Skeletal muscle cell (primary cell): Measurements from ENCODE around the gene UBE4B.

Experiments
- DNase-seq: peaks from one replicate; pipeline ENCODE4 v3.0.0-alpha.2; 2010; ENCODE audit warnings: low read depth
- H3K4me3 ChIP-seq: 2 replicates; pipeline ENCODE4 v1.5.1; 2011; ENCODE audit warnings: low read depth, mild to moderate bottlenecking, control low read depth, low read length, moderate library complexity

The UBE4B gene

GRCh38 chr1:10225573-10225972 lies 192.8 kb downstream of the UBE4B start:
- DNase-seq = no peak
- no peak overlapping the region for H3K4me3 ChIP-seq

DNA sequence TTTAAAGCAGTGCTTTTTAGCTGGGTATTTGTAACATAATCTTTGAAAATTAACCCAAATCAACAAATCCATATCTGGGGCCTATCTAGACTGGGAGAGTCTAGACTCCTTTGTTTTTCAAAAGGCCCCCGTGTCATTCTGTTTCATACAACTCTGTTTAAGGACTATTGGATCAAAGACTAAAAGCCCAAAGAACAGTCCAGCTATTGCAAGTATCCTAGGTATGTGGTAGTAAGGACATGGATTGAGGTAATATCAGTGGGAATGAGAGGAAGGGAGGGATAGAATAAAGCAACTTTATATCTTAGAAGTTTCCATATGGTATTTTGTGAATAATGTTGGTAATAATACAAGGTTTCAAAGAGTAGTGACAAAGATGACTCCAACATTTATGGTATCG lies 195.8 kb downstream of the UBE4B start:
- H3K4me3 ChIP-seq = no peak overlapping the region
- DNase-seq = no peak

- no peak overlapping the region for H3K4me3 ChIP-seq
- DNase-seq = no peak
These were observed 197.1 kb downstream of the UBE4B start for GRCh38 chr1:10229903-10230302.
